Suprapubic skin (tissue), 4 donors: ENCODE measurements around the gene RPLP2.

Experiments used
- EP300 ChIP-seq: sonication (generic); formaldehyde crosslinking; IDR thresholded peaks from one replicate; pipeline ENCODE4 v1.6.1; 2017; ENCODE audit warnings: antibody characterized with exemption
- POLR2A ChIP-seq, 2 donors: fragments of 450-650 bp; IDR thresholded peaks; one replicate each; pipeline ENCODE4 v1.6.1; 2017; ENCODE audit warnings: antibody characterized with exemption in 2 of 2, mild to moderate bottlenecking in 2 of 2, moderate library complexity in 2 of 2
- POLR2AphosphoS5 ChIP-seq, 3 donors: sonication (generic); formaldehyde crosslinking; IDR thresholded peaks; one replicate each; pipeline ENCODE4 v1.6.1; 2017; ENCODE audit warnings: antibody characterized with exemption in 3 of 3
- TF ChIP-seq, protein P1 (sequence below), 2 donors: fragments of 200-600 bp in 1 of 2; fragments of 450-650 bp in 1 of 2; sonication (generic) in 1 of 2; IDR thresholded peaks; one replicate each; pipeline ENCODE4 v1.5.1; 2016 to 2019; ENCODE audit warnings: antibody characterized with exemption in 2 of 2, mild to moderate bottlenecking in 1 of 2, moderate library complexity in 1 of 2

DNA sequence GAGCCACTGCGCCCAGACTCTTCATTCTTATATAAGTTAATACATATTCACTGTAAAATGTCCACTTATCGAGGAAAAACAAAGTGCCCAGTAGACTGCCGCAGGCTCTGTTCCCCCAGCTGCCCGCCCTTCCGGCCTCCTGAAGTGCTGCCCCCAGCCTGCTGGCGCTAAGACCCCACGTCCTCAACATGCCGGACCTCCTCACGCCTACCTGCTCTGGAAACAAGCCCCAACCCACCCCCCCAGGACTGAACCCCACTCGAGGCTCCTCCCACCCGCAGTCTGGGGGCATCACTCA is 33.6 kb upstream of the RPLP2 start:
- TF ChIP-seq POLR2A (IDR thresholded peaks at IDR 0.05) (no peak), POLR2AphosphoS5 (IDR thresholded peaks at IDR 0.05) (no peak), EP300 (no peak)
- TF ChIP-seq, protein P1, sequence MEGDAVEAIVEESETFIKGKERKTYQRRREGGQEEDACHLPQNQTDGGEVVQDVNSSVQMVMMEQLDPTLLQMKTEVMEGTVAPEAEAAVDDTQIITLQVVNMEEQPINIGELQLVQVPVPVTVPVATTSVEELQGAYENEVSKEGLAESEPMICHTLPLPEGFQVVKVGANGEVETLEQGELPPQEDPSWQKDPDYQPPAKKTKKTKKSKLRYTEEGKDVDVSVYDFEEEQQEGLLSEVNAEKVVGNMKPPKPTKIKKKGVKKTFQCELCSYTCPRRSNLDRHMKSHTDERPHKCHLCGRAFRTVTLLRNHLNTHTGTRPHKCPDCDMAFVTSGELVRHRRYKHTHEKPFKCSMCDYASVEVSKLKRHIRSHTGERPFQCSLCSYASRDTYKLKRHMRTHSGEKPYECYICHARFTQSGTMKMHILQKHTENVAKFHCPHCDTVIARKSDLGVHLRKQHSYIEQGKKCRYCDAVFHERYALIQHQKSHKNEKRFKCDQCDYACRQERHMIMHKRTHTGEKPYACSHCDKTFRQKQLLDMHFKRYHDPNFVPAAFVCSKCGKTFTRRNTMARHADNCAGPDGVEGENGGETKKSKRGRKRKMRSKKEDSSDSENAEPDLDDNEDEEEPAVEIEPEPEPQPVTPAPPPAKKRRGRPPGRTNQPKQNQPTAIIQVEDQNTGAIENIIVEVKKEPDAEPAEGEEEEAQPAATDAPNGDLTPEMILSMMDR (IDR thresholded peaks at IDR 0.05), result no peak
